ENCODE data around the gene ABCA10.
A peak's percentile ranks its signal among the peaks of the same experiment; 100 is the strongest.
"Not testable (repeated sequence)": the region's sequence is repeated elsewhere in the genome, so short reads cannot be mapped to it uniquely, and the experiment has no call there.

Gene ABCA10

DNA sequence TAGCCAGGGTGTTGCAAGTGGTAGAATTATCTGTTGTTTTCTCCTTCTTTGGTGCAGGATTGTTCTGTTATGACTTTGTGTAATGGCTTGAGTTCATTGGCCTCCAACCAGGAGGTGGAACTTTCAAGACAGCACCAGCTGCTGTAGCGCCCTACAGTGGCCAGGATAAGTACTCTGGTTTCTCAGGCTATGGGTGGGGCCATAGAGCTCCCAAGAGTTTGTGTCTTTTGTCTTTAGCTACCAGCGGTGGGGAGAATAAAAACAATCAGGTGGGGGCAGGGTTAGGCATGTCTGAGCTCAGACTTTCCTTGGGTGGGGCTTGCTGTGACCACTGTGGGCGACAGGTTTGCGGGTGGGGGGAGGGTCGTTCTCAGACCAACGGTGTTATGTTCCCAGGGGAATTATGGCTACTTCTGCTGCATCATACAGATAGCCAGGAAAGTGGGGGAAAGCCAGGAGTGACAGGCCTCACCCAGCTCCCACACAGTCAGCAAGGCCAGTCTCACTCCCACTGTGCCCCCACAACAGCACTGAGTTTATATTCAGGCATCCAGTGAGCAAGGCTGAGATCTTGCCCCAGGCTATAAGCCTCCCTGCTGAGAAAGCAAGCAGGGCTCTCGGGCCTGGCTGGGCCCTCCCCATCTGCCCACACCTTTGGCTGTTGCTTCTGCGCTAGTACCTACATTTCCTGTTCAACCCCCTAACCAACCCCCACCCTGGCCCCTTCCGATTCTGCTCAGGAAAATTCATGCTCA is 15.4 kb downstream of the ABCA10 start:
- peak in 1 of 2 experiments; percentile 7 for DNase-seq
- TF ChIP-seq POLR2A (IDR thresholded peaks at IDR 0.05; ENCODE audit: low read length) (no peak), GATA1 (IDR thresholded peaks at IDR 0.05; ENCODE audit: low read depth, low read length) (no peak)

DNA sequence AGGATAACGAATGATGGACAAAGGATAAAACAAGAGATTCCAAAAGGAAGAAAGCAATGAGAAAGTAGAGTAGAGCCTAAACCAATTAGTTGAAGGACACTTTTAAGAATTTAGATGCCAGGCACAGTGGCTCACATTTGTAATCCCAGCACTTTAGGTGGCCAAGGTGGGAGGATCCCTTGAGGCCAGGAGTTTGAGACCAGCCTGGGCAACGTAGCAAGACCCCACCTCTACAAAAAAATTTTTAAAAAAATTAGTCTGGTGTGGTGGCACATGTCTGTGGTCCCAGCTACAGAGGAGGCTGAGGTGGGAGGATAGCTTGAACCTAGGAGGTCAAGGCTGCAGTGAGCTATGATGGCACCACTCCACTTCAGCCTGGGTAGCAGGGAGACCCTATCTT is 20.0 kb downstream of the ABCA10 start:
- TF ChIP-seq GATA1 (IDR thresholded peaks at IDR 0.05; ENCODE audit: low read depth, low read length) = no peak
- no peak for TF ChIP-seq POLR2A (IDR thresholded peaks at IDR 0.05; ENCODE audit: low read length)
- DNase-seq = no peak

DNA sequence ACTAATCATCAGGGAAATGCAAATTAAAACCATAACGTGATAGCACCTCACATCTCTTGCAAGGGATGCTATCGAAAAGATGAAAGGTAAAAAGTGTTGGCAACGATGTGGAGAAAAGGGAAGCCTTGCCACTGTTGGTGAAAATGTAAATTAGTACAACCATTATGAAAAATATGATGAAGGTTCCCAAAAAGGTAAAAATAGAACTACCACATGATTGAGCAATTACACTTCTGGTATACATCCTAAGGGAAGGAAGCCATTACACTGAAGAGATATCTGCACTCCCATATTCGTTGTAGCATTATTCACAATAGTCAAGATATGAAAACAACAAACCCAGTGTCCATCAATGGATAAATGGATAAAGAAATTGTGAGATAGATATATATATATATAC is 21.5 kb downstream of the ABCA10 start:
- no peak for DNase-seq
- TF ChIP-seq POLR2A (IDR thresholded peaks at IDR 0.05; ENCODE audit: low read length) (no peak), GATA1 (IDR thresholded peaks at IDR 0.05; ENCODE audit: low read depth, low read length) (no peak)

DNA sequence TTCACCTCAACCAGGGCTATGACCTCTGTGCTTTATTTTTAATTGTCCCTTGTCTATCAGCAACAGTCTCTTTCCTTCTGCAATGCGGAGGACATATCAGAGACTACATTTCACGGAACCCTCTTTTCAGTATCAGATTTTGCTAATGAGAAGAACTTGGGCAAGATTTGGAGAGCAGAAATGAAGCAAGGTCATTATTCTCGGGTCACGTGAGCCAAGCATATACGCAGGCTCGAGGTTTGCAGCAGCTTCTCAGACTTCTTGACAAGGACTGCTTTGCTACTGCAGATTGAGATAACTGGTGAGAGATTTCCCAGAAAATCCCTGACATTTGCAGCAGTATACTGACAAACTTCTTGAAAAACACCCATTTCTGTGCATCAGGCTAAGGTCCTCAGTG is 30.4 kb downstream of the ABCA10 start:
- no peak for TF ChIP-seq POLR2A (IDR thresholded peaks at IDR 0.05; ENCODE audit: low read length)
- TF ChIP-seq GATA1 (IDR thresholded peaks at IDR 0.05; ENCODE audit: low read depth, low read length) = no peak
- DNase-seq = no peak

DNA sequence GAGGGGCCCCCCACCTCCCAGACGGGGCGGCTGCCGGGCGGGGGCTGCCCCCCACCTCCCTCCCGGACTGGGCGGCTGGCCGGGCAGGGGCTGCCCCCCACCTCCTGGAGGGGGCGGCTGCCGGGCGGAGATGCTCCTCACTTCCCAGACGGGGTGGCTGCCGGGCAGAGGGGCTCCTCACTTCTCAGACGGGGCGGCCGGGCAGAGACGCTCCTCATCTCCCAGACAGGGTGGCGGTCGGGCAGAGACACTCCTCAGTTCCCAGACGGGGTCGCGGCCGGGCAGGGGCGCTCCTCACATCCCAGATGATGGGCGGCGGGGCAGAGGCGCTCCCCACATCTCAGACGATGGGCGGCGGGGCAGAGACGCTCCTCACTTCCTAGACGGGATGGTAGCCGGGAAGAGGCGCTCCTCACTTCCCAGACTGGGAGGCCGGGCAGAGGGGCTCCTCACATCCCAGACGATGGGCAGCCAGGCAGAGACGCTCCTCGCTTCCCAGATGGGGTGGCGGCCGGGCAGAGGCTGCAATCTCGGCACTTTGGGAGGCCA is 32.4 kb downstream of the ABCA10 start:
- DNase-seq = not testable (repeated sequence)

DNA sequence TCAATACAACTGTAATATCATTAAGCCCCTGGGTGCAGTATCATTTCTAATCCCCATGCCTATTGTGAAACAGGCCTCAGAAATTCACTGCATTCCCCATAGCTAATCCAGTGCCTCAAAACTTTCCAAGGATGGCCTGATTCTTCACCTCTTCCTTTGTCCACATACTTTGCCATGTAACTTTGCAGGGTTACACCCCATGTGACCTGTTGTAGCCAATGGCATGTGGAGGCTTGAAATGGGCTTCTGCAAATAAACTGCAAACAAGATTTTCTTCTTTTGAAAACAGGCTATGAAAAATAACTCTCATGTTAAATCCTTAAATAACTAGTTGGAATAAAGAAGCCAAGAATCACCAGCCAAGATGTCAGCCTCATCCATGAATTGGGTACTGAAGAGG is 35.9 kb downstream of the ABCA10 start:
- no peak for DNase-seq
- no peak for TF ChIP-seq POLR2A (IDR thresholded peaks at IDR 0.05; ENCODE audit: low read length)
- no peak for TF ChIP-seq GATA1 (IDR thresholded peaks at IDR 0.05; ENCODE audit: low read depth, low read length)

DNA sequence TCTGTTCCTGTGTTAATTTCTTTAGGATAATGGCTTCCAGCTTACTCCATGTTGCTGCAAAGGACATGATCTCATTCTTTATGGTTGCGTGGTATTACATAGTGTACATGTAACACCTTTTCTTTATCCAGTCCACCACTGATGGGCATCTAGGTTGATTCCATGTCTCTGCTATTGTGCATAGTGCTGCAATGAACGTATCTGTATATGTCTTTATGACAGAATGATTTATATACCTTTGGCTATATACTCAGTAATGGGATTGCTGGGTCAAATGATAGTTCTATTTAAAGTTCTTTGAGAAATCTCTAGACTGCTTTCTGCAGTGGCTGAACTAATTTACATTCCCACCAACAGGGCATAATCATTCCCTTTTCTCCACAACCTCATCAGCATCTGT is 39.8 kb downstream of the ABCA10 start:
- DNase-seq = no peak
- TF ChIP-seq POLR2A (IDR thresholded peaks at IDR 0.05; ENCODE audit: low read length) = no peak
- no peak for TF ChIP-seq GATA1 (IDR thresholded peaks at IDR 0.05; ENCODE audit: low read depth, low read length)

DNA sequence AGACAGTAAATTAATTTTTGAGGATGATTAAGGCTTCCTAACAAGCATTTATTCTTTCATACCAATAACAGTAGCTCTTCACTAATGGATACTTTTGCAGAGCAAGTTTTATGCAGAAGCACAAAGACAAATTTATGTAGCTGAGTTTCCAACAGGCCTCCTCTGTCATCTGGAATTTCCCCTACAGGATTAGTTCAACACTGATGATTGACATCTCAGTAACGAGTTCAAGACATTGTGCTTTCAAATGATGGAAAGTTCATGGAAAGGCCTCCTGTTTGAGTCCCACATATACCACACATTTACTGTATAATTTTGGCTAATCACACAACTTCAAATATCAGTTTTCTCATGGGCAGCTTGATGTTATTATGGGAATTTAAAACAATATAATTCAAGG is 40.6 kb downstream of the ABCA10 start:
- no peak for DNase-seq
- no peak for TF ChIP-seq POLR2A (IDR thresholded peaks at IDR 0.05; ENCODE audit: low read length)
- TF ChIP-seq GATA1 (IDR thresholded peaks at IDR 0.05; ENCODE audit: low read depth, low read length) = no peak

DNA sequence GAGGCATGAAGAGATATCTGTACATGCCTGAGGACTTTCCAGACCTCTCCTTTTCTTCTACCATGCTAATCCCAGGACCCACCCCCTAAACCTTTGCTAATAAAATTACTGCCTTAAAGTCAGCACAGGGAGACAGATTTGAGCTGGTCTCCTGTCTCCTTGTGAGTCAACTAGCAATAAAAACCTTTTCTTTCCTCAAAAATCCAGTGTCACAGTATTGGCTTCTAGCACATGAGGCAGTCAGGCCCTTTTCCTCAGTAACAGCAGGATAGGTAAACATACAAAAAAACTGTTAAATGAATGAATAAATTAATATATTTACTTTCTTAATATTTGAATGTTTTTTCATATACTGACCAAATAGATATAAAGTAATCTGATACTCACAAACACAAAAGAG is 41.3 kb downstream of the ABCA10 start:
- TF ChIP-seq GATA1 (IDR thresholded peaks at IDR 0.05; ENCODE audit: low read depth, low read length) (no peak), POLR2A (IDR thresholded peaks at IDR 0.05; ENCODE audit: low read length) (no peak)
- no peak for DNase-seq

DNA sequence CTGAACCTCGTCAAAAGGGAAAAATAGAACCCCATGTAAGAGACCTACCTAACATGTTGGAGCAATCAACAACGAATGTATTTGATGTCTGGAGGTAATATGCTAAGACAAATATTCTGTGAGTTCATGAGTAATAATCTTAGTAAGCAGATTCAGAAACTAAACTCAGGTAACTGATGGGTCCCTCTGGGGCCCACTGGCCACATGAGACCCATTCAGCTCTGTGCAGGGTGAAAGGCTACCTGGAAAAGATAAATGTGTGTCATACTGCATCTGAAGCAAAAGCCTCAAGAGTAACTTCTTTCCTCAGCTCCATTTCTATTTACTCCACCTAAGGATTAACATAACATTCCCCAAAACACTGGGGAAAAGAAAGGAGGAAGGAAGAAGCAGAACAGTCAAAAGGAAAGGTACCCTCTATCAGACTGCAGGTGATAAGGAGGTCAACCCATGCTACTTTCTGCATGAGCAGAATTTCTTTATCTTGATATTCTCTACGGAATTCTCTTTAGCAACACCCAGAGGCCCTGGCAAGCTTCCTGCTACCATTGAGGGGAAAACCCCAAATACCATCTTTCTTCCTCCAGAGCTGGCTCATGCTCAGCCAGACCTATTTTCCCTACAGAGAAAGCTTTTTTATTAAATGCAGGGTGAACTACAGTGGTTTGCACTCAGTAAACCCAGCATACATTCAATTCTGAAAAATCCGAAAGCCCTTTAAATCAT is 49.2 kb downstream of the ABCA10 start:
- DNase-seq = no peak
- TF ChIP-seq GATA1 (IDR thresholded peaks at IDR 0.05; ENCODE audit: low read depth, low read length) = no peak

DNA sequence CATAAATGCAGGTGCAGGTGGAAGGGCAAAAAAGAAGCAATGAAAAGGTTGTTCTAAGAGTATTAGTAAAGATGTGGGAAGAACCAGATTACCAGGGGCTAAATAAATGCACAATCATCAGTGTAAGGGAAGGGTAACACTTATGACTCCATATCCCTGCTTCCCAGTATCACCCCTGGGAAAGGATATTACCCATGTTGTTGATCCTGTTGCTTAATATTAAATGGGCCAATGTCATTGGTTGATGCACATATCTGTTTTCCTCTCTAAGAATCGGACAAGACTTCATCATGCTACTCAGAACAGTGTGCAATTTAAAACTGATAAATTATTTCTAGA is 52.2 kb downstream of the ABCA10 start:
- no peak for TF ChIP-seq POLR2A (IDR thresholded peaks at IDR 0.05; ENCODE audit: low read length)
- no peak for TF ChIP-seq GATA1 (IDR thresholded peaks at IDR 0.05; ENCODE audit: low read depth, low read length)
- DNase-seq = no peak

DNA sequence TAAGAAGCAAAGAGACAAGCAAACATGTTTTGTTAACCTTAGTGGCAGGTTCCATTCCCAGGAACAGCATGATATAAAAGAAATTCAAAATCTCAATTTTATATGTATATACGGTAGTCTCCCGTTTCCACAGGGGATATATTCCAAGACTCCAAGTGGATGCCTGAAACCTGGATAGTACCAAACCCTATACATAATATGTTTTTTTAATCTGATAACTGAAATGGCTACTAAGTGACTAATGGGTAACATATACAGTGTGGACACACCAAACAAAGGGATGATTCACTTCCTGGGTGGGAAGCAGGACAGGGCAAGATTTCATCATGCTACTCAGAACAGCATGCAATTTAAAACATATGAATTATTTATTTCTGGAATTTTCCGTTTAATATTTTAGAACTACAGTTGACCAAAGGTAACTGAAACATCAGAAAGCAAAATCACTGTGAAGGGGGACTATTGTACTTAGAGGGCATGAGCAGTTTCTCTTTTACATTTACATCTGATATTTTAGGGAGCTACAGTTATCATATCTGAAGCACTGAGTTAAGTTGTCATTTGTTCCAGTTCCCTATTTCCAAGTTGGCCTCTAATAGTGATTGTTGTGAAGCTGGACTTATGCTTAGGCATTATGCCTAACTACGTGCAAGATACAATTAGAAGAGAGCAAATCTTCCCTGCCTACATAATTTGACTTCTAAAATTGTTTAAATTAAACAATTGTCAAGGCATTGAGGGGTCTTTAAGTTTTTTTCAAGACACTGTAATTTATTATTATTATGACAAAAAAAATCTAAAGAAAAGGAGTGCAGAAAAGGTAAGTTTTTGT is 52.8 kb downstream of the ABCA10 start:
- DNase-seq = no peak
- TF ChIP-seq POLR2A (IDR thresholded peaks at IDR 0.05; ENCODE audit: low read length) (no peak), GATA1 (IDR thresholded peaks at IDR 0.05; ENCODE audit: low read depth, low read length) (no peak)

DNA sequence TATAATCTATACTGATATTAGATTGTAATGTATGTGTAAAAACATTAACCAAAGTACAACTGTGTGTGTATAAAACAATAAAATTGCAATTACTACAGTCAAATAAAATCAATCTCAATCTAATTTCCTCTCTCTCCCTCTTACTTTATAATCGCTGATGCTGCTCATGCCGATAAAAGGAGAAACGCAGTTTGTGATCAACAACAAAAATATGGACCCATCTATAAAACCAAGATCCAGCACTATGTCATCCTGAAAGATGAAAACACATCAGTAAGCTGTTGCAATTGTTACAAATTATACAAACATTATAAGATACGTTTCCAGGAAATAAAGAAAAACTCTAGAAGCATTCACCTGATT is 53.4 kb downstream of the ABCA10 start:
- no peak for TF ChIP-seq POLR2A (IDR thresholded peaks at IDR 0.05; ENCODE audit: low read length)
- TF ChIP-seq GATA1 (IDR thresholded peaks at IDR 0.05; ENCODE audit: low read depth, low read length) = no peak

DNA sequence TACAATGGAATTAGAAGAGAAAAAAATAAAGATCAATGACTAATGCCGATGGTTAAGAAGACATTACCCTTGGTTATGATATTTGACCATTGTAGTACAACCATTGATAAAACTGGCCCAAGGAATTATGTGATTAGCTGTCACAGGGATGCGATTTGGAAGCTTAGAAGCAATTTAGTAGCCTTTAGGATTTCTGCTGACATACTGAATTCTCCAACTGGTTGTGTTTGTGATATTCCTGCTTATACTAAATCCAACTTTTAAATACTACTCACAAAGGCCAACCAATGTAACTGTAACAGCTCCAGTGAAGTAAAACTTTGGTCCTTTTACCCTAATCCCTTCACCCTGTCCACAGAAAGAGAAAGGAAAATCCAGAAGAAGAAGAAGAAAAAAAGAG is 55.5 kb downstream of the ABCA10 start:
- TF ChIP-seq POLR2A (IDR thresholded peaks at IDR 0.05; ENCODE audit: low read length) = no peak
- no peak for TF ChIP-seq GATA1 (IDR thresholded peaks at IDR 0.05; ENCODE audit: low read depth, low read length)
- no peak for DNase-seq

More for the DNA sequence above, 53.4 kb downstream of the ABCA10 start:
- no peak for DNase-seq
